ENCODE results near the gene COL15A1.

GRCh38 chr9:98943682-98944056 lies at the start of gene COL15A1:
- TF ChIP-seq CTCF (IDR thresholded peaks at IDR 0.05) (no peak), EZH2 (IDR thresholded peaks at IDR 0.05; ENCODE audit: borderline replicate concordance, insufficient read depth, low read depth, low read length, poor library complexity, severe bottlenecking) (no peak)
